Pancreas (tissue), 10 donors: Measurements from ENCODE around the gene CATSPERE. TPM values are rescaled to one million over a fixed set of nuclear protein-coding genes. Genes with fewer than 3 reads are reported as not detected.
A peak's percentile ranks its signal among the peaks of the same experiment; 100 is the strongest.

Source experiments
- ATAC-seq, 4 donors: fragments of 200-7000 bp; cut with Tn5 transposase; one replicate each; pipeline versions ENCODE4 v1.8.0 to v1.9.1; 2020; ENCODE audit warnings: mild to moderate bottlenecking in 4 of 4, moderate library complexity in 4 of 4
- DNase-seq, 6 donors: peaks; one replicate each; pipeline ENCODE4 v3.0.0-alpha.2; 2020
- FAIRE-seq: peaks from 2 replicates; lab custom pipeline; 2012; peaks lifted over from hg19 to GRCh38; lab: Jason Lieb, UNC
- H3K27ac ChIP-seq, 4 donors: fragments of 200-600 bp; sonication (generic); 1 replicate in 3 of 4; 2 replicates in 1 of 4; pipeline versions ENCODE4 v1.5.0 to v1.8.0; 2020
- H3K27me3 ChIP-seq, 4 donors: fragments of 200-600 bp; one replicate each; pipeline ENCODE4 v1.8.0; 2021
- H3K36me3 ChIP-seq, 3 donors: fragments of 200-600 bp; sonication (generic) in 1 of 3; one replicate each; pipeline versions ENCODE4 v1.5.0 to v1.8.0; 2020 to 2021
- H3K4me1 ChIP-seq, 3 donors: fragments of 200-600 bp; one replicate each; pipeline ENCODE4 v1.8.0; 2021
- H3K4me3 ChIP-seq, 4 donors: fragments of 200-600 bp; sonication (generic) in 2 of 4; one replicate each; pipeline versions ENCODE4 v1.5.0 to v1.8.0; 2020 to 2021
- H3K9me3 ChIP-seq, 4 donors: fragments of 200-600 bp; one replicate each; pipeline ENCODE4 v1.8.0; 2021
- CTCF ChIP-seq, 4 donors: fragments of 200-600 bp; sonication (generic) in 3 of 4; IDR thresholded peaks; one replicate each; pipeline versions ENCODE4 v1.5.0 to v1.8.0; 2021; ENCODE audit warnings: antibody characterized with exemption in 4 of 4
- WGBS, 2 donors: extraction: QIAGEN DNeasy Blood & Tissue Kit; methylation state at CpG; one replicate each; pipeline ENCODE4 v1.1.7; 2013; 5-methylcytosine and 5-hydroxymethylcytosine counted together
- intact Hi-C, 3 donors: fragments of 100-400 bp; cut with DNase I; formaldehyde crosslinking; loops; one replicate each; pipeline versions ENCODE4 v1.11.1 to v1.14.2; 2022
- polyA plus RNA-seq, 2 donors: library from polyadenylated mRNA; stranded (reverse); fragments of 200-250 nt; gene quantifications; one replicate each; pipeline ENCODE4 v1.2.3, GENCODE V29; 2013
- total RNA-seq, 6 donors: library from RNA; stranded (reverse); fragmentation: NEBNext Ultra II Directional in 4 of 6; extraction: Animal tissue kit (Norgen Biotek cat#: 25700) in 4 of 6; gene quantifications; one replicate each; pipeline versions ENCODE4 v1.2.1 to v1.2.4, GENCODE V29; 2021 to 2023
- donor health status: healthy with polysubstance abuse.
- donor health status: DM: no; HTN: no; CAD: no; lungs with moderate emphysema.
- donor health status: DM: no; HTN: no; CAD: no.
- donor health status: control.
- donor health status: control.
- donor health status: Bipolar disorder and iron deficiency.
- donor health status: DM: yes; HTN: yes; CAD: no.
- donor health status: DM: no; HTN: no; CAD: no.
- donor health status: DM: no; HTN: no; CAD: no.
- donor health status: DM: yes; HTN: yes; CAD: no.

Gene CATSPERE, protein sequence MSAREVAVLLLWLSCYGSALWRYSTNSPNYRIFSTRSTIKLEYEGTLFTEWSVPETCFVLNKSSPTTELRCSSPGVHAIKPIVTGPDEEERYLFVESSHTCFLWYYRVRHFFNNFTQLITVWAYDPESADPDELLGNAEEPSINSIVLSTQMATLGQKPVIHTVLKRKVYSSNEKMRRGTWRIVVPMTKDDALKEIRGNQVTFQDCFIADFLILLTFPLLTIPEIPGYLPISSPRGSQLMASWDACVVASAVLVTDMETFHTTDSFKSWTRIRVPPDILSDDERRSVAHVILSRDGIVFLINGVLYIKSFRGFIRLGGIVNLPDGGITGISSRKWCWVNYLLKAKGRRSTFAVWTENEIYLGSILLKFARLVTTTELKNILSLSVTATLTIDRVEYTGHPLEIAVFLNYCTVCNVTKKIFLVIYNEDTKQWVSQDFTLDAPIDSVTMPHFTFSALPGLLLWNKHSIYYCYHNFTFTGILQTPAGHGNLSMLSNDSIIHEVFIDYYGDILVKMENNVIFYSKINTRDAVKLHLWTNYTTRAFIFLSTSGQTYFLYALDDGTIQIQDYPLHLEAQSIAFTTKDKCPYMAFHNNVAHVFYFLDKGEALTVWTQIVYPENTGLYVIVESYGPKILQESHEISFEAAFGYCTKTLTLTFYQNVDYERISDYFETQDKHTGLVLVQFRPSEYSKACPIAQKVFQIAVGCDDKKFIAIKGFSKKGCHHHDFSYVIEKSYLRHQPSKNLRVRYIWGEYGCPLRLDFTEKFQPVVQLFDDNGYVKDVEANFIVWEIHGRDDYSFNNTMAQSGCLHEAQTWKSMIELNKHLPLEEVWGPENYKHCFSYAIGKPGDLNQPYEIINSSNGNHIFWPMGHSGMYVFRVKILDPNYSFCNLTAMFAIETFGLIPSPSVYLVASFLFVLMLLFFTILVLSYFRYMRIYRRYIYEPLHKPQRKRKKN
- total RNA-seq (1 to 10 TPM in 1 of 6 donors, under 1 TPM in 5; 0.19 to 1.2 (median 0.60) TPM), polyA plus RNA-seq (under 1 TPM; 0.46 to 0.68 TPM)

- peaks cover 0 to 6% (median 5%) of the 10 kb centered on the region in 3 donors for H3K4me1 ChIP-seq
- peak within 1 kb of the TSS; percentile 90 to 93 (median 92) for H3K27ac ChIP-seq
- WGBS, 2 donors = 13 to 14% methylated on average over 54 to 61 of the region's 61 CpGs
- no peaks in the 10 kb centered on the region for H3K27me3 ChIP-seq
- peak within 1 kb of the TSS; percentile 33 to 64 (median 46) for H3K4me3 ChIP-seq
- no peak for FAIRE-seq
- intact Hi-C loops = no loop called here
- ATAC-seq = peak; percentile 97 to 98 (median 98)
- H3K36me3 ChIP-seq = no peaks in the 10 kb centered on the region
- no peak for TF ChIP-seq CTCF (IDR thresholded peaks at IDR 0.05)
- no peaks in the 10 kb centered on the region for H3K9me3 ChIP-seq
- peak; percentile 91 to 97 (median 92) for DNase-seq
Observed at GRCh38 chr1:244461245-244462071, at the start of gene CATSPERE. Gene CATSPERE, plus strand, starts transcription at chr1:244461273. Its CDS starts 157 bp downstream, at chr1:244461430.

DNA sequence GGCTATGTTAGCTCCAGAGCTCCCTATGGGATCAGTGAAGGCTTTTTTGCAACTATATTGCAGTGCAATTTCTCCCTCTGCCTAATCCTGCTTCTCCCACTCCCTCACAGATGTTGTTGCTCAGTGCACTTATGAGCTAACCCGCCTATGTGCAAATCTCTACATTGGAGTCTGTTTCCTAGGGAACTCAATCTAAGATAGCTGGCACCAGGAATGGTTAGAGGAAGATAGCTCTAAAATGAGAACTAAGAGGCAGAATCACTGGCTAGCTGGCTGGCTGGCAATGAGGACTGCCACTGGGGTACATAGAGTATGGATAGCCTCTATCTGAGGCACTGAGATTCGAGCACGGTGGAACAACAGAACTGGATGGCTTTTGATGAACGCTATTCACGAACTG, 48.9 kb upstream of the CATSPERE start:
- 96 to 98% methylated on average over 5 of the region's 5 CpGs for WGBS, 2 donors
- Histone ChIP-seq H3K4me1 (no peaks in the 10 kb centered on the region), H3K27ac (no peak overlapping the region), H3K36me3 (peaks cover 0 to 59% (median 10%) of the 10 kb centered on the region in 3 donors), H3K9me3 (no peaks in the 10 kb centered on the region), H3K4me3 (no peak overlapping the region), H3K27me3 (no peaks in the 10 kb centered on the region)
- ATAC-seq = no peak
- intact Hi-C loops = no loop called here
- no peak for DNase-seq
- FAIRE-seq = no peak
- no peak for TF ChIP-seq CTCF (IDR thresholded peaks at IDR 0.05)

GRCh38 chr1:244413736-244414135, 47.3 kb upstream of the CATSPERE start:
- H3K4me1 ChIP-seq = no peaks in the 10 kb centered on the region
- 90 to 91% methylated on average over 3 of the region's 3 CpGs for WGBS, 2 donors
- H3K36me3 ChIP-seq = peaks cover 0 to 73% (median 10%) of the 10 kb centered on the region in 3 donors
- no peak for TF ChIP-seq CTCF (IDR thresholded peaks at IDR 0.05)
- DNase-seq = no peak
- FAIRE-seq = no peak
- no peak overlapping the region for H3K4me3 ChIP-seq
- H3K27ac ChIP-seq = no peak overlapping the region
- intact Hi-C loops = no loop called here
- no peaks in the 10 kb centered on the region for H3K27me3 ChIP-seq
- ATAC-seq = no peak
- no peaks in the 10 kb centered on the region for H3K9me3 ChIP-seq

GRCh38 chr1:244414543-244414942, 46.5 kb upstream of the CATSPERE start:
- Histone ChIP-seq H3K27ac (no peak overlapping the region), H3K36me3 (peaks cover 0 to 74% (median 10%) of the 10 kb centered on the region in 3 donors), H3K27me3 (no peaks in the 10 kb centered on the region), H3K4me3 (no peak overlapping the region), H3K4me1 (no peaks in the 10 kb centered on the region), H3K9me3 (no peaks in the 10 kb centered on the region)
- intact Hi-C loops = no loop called here
- no peak for DNase-seq
- WGBS, 2 donors = 98 to 100% methylated on average over 1 of the region's 1 CpG
- no peak for ATAC-seq
- no peak for FAIRE-seq
- no peak for TF ChIP-seq CTCF (IDR thresholded peaks at IDR 0.05)
